IPS-18a (cell line): ENCODE measurements around the gene KCNA2.

ENCODE experiments used
- H3K27ac ChIP-seq: one replicate; pipeline ENCODE4 v1.5.1; 2013; ENCODE audit warnings: low read length
- H3K27me3 ChIP-seq: one replicate; pipeline ENCODE4 v1.6.1; 2013; ENCODE audit warnings: mild to moderate bottlenecking, low read length; ENCODE audit not compliant: control insufficient read depth, insufficient read depth
- H3K36me3 ChIP-seq: one replicate; pipeline ENCODE4 v1.6.1; 2013; ENCODE audit warnings: low read depth, low read length; ENCODE audit not compliant: control insufficient read depth
- H3K4me1 ChIP-seq: one replicate; pipeline ENCODE4 v1.6.1; 2013; ENCODE audit warnings: low read depth, low read length; ENCODE audit not compliant: control insufficient read depth
- H3K4me3 ChIP-seq: one replicate; pipeline ENCODE4 v1.5.1; 2013; ENCODE audit warnings: low read length
- H3K9ac ChIP-seq: one replicate; pipeline ENCODE4 v1.6.1; 2013; ENCODE audit warnings: mild to moderate bottlenecking, low read length, moderate library complexity
- H3K9me3 ChIP-seq: one replicate; pipeline ENCODE4 v1.6.1; 2013; ENCODE audit warnings: low read depth, low read length; ENCODE audit not compliant: control insufficient read depth

KCNA2 gene

GRCh38 chr1:110580244-110580643, 25.9 kb downstream of the KCNA2 start:
- H3K36me3 ChIP-seq: no peaks in the 10 kb centered on the region
- no peak overlapping the region for H3K9ac ChIP-seq
- no peaks in the 10 kb centered on the region for H3K9me3 ChIP-seq
- H3K4me1 ChIP-seq: no peaks in the 10 kb centered on the region
- no peak overlapping the region for H3K4me3 ChIP-seq
- peaks cover 14% of the 10 kb centered on the region for H3K27me3 ChIP-seq
- no peak overlapping the region for H3K27ac ChIP-seq

GRCh38 chr1:110579460-110579859, 26.7 kb downstream of the KCNA2 start:
- Histone ChIP-seq H3K27ac (no peak overlapping the region), H3K36me3 (no peaks in the 10 kb centered on the region), H3K9me3 (no peaks in the 10 kb centered on the region), H3K9ac (no peak overlapping the region), H3K27me3 (peaks cover 21% of the 10 kb centered on the region), H3K4me1 (no peaks in the 10 kb centered on the region), H3K4me3 (no peak overlapping the region)

GRCh38 chr1:110576441-110576840, 29.7 kb downstream of the KCNA2 start:
- Histone ChIP-seq H3K9ac (no peak overlapping the region), H3K4me1 (no peaks in the 10 kb centered on the region), H3K36me3 (no peaks in the 10 kb centered on the region), H3K4me3 (no peak overlapping the region), H3K9me3 (no peaks in the 10 kb centered on the region), H3K27me3 (peaks cover 47% of the 10 kb centered on the region), H3K27ac (no peak overlapping the region)

- no peak overlapping the region for H3K9ac ChIP-seq
- peaks cover 47% of the 10 kb centered on the region for H3K27me3 ChIP-seq
- H3K36me3 ChIP-seq: no peaks in the 10 kb centered on the region
- H3K4me1 ChIP-seq: no peaks in the 10 kb centered on the region
- no peak overlapping the region for H3K4me3 ChIP-seq
- no peaks in the 10 kb centered on the region for H3K9me3 ChIP-seq
- H3K27ac ChIP-seq: no peak overlapping the region
Measured at GRCh38 chr1:110573314-110573713, 32.8 kb downstream of the KCNA2 start.

GRCh38 chr1:110572751-110573150, 33.4 kb downstream of the KCNA2 start:
- no peaks in the 10 kb centered on the region for H3K4me1 ChIP-seq
- no peak overlapping the region for H3K27ac ChIP-seq
- H3K36me3 ChIP-seq: no peaks in the 10 kb centered on the region
- no peaks in the 10 kb centered on the region for H3K9me3 ChIP-seq
- no peak overlapping the region for H3K4me3 ChIP-seq
- no peak overlapping the region for H3K9ac ChIP-seq
- H3K27me3 ChIP-seq: peaks cover 46% of the 10 kb centered on the region

- Histone ChIP-seq H3K4me1 (no peaks in the 10 kb centered on the region), H3K36me3 (no peaks in the 10 kb centered on the region), H3K27ac (no peak overlapping the region), H3K9ac (no peak overlapping the region), H3K9me3 (no peaks in the 10 kb centered on the region), H3K4me3 (no peak overlapping the region), H3K27me3 (peaks cover 40% of the 10 kb centered on the region)
Measured at GRCh38 chr1:110570901-110571300, 35.3 kb downstream of the KCNA2 start.

- H3K9ac ChIP-seq: no peak overlapping the region
Measured at GRCh38 chr1:110570307-110570706, 35.9 kb downstream of the KCNA2 start.

GRCh38 chr1:110566836-110567235, 39.3 kb downstream of the KCNA2 start:
- Histone ChIP-seq H3K36me3 (no peaks in the 10 kb centered on the region), H3K4me3 (no peak overlapping the region), H3K4me1 (peaks cover 5% of the 10 kb centered on the region), H3K27ac (no peak overlapping the region), H3K9ac (no peak overlapping the region), H3K9me3 (no peaks in the 10 kb centered on the region), H3K27me3 (no peaks in the 10 kb centered on the region)

More at GRCh38 chr1:110570307-110570706, 35.9 kb downstream of the KCNA2 start:
- Histone ChIP-seq H3K9me3 (no peaks in the 10 kb centered on the region), H3K36me3 (no peaks in the 10 kb centered on the region), H3K4me1 (no peaks in the 10 kb centered on the region), H3K27me3 (peaks cover 34% of the 10 kb centered on the region), H3K4me3 (no peak overlapping the region), H3K27ac (no peak overlapping the region)

GRCh38 chr1:110565565-110565964, 40.6 kb downstream of the KCNA2 start:
- no peak overlapping the region for H3K27ac ChIP-seq
- peaks cover 5% of the 10 kb centered on the region for H3K4me1 ChIP-seq
- H3K36me3 ChIP-seq: no peaks in the 10 kb centered on the region
- H3K27me3 ChIP-seq: no peaks in the 10 kb centered on the region
- H3K9me3 ChIP-seq: no peaks in the 10 kb centered on the region
- no peak overlapping the region for H3K4me3 ChIP-seq
- no peak overlapping the region for H3K9ac ChIP-seq

- Histone ChIP-seq H3K27ac (no peak overlapping the region), H3K4me1 (peaks cover 5% of the 10 kb centered on the region), H3K9me3 (no peaks in the 10 kb centered on the region), H3K4me3 (no peak overlapping the region), H3K27me3 (no peaks in the 10 kb centered on the region), H3K9ac (no peak overlapping the region), H3K36me3 (no peaks in the 10 kb centered on the region)
Measured at GRCh38 chr1:110563089-110563488, 43.1 kb downstream of the KCNA2 start.

- no peaks in the 10 kb centered on the region for H3K36me3 ChIP-seq
- no peak overlapping the region for H3K9ac ChIP-seq
- peaks cover 9% of the 10 kb centered on the region for H3K27me3 ChIP-seq
- no peaks in the 10 kb centered on the region for H3K9me3 ChIP-seq
- H3K4me3 ChIP-seq: no peak overlapping the region
- peaks cover 5% of the 10 kb centered on the region for H3K4me1 ChIP-seq
- H3K27ac ChIP-seq: no peak overlapping the region
Measured at GRCh38 chr1:110561596-110561995, 44.6 kb downstream of the KCNA2 start.

- Histone ChIP-seq H3K4me3 (no peak overlapping the region), H3K9me3 (no peaks in the 10 kb centered on the region), H3K36me3 (no peaks in the 10 kb centered on the region), H3K27me3 (peaks cover 31% of the 10 kb centered on the region), H3K9ac (no peak overlapping the region), H3K27ac (no peak overlapping the region), H3K4me1 (no peaks in the 10 kb centered on the region)
Measured at GRCh38 chr1:110559157-110559556, 47.0 kb downstream of the KCNA2 start.
